GM19351 (cell line): ENCODE measurements around the gene PTPRH.
A peak's percentile ranks its signal among the peaks of the same experiment; 100 is the strongest.
"Not testable (repeated sequence)": the region's sequence is repeated elsewhere in the genome, so short reads cannot be mapped to it uniquely, and the experiment has no call there.

ENCODE experiments used
- ATAC-seq: cut with Tn5 transposase; IDR thresholded peaks from one replicate; pipeline ENCODE4 v1.9.1; 2021; ENCODE audit warnings: mild to moderate bottlenecking, moderate library complexity; ENCODE audit not compliant: unreplicated experiment

PTPRH gene

DNA sequence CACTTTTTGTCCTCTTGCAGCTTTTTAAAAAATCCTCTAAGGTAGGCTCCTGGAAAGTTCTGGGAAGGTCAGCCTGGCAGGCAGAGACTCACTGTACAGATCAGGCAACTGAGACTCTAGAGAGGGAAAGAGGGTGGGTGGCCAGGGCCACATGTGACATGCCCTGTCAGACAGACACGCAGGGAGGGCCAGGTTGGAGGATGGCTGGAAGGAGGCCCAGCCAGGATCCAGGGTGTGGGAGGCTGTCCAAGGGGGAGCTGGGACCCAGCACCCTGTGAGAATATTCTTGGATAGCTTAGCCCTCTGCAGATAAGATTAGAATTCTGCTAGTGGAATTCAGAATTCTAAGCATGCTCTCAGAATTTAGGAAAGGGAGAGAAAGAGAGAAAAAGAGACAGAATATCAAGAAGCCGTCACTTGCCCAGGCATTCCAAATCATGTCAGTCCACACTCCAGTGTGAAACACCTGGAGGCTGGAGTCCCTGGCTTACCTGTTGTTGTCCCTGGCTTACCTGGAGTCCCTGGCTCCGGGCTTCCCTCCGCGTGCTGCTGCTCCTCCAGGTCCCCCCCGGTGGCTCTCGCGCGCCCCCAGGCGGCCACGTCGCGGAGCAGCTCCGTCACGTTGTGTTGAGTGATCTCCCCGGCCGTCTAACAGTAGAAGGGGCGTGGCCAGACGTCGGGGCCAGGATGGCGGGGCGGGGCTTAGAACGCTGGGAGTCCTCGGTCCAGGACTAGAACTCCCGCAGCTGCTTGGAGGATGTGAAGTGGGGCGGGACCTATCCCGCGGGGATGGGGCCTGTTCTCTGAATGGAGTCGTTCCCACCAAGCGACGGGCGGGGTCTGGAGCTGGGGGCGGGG, 48.9 kb downstream of the PTPRH start:
- ATAC-seq = peak; percentile 62

GRCh38 chr19:55158848-55159749, 50.2 kb downstream of the PTPRH start:
- no peak for ATAC-seq

DNA sequence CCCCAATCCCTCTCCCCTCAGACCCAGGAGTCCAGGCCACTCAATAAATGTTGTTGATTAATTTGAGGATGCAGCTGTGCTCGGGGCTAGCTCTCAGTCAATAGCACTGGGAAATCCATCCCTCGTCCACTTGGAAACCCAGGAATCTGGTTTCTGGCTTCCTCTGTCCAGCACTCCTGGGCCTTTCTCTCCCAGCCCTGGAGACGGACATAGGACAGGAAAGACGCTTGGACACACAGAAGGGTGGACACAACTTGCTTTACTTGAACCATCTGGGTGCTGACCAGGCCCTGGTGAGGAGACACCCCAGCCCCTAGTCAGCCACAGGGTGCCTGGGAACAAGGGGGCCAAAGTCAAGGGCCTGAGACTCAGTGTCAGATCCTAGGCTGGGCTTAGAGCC, 50.9 kb downstream of the PTPRH start:
- ATAC-seq = no peak

DNA sequence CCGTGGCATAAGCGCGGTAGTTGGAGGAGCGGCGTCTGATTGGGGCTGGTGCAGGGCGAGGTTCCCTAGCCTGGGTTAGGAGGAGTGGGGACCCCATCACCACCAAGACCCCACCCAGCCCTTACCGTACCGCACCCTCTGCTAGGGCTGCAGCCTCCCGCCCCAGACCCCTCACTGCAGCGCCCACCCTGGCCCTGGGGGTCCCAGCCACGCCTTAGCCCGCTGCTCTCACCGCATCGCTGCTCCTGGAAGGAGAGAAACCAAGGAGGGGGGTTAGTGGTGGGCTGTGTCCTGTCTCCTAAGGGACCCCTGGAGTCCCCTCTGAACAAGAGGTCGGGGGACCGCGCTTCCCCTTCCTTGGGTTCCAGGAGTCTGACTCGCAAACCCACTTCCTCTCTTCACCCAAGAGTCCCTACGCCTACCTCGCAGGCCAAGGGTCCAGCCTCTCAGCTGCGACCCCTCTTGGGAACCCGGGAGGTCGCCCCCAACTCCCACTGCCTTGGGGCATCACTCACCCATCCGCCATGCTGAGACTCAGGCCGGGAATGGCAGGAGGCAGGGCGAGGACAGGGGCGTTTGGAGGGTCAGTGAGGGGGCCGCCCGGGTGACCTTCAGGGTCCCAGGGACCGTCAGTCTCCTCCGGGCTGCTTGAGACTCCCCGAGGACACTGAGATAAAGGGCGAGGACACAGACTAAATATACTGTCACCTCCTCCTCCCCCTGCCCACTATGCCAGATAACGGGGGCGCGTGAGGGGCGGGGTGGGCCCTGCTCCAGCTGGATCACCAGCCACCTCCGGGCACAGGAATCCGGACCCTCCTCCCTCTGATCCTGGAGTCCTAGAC, 52.0 kb downstream of the PTPRH start, which contains the start of gene TNNI3:
Gene TNNI3, minus strand, starts transcription at position 669 of the 845 bp plus-strand sequence. Its CDS starts 143 bp downstream, at position 526.
- ATAC-seq = no peak

- ATAC-seq = no peak
Measured at GRCh38 chr19:55156202-55157063, 52.9 kb downstream of the PTPRH start.

GRCh38 chr19:55155784-55156183, 53.5 kb downstream of the PTPRH start:
- not testable (repeated sequence) for ATAC-seq

DNA sequence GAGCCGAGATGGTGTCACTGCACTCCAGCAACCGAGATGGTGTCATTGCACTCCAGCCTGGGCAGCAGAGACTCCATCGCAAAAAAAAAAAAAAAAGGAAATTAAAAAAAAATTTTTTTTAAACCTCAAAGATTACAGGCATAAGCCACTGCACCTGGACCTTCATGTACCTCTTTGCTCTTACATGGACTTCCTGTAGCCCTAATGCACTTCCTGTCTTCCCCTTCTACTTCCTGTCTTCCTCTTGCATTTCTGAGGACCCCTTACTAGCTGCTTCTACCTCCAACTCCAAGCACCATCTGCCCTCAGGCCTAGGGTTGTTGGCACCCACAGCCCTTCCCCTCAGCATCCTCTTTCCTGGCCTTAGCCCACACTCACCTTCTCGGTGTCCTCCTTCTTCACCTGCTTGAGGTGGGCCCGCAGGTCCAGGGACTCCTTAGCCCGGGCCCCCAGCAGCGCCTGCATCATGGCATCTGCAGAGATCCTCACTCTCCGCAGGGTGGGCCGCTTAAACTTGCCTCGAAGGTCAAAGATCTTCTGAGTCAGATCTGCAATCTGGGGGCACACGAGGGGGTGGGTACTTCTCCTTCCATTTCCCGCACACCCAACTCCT, 55.5 kb downstream of the PTPRH start:
- ATAC-seq = no peak

DNA sequence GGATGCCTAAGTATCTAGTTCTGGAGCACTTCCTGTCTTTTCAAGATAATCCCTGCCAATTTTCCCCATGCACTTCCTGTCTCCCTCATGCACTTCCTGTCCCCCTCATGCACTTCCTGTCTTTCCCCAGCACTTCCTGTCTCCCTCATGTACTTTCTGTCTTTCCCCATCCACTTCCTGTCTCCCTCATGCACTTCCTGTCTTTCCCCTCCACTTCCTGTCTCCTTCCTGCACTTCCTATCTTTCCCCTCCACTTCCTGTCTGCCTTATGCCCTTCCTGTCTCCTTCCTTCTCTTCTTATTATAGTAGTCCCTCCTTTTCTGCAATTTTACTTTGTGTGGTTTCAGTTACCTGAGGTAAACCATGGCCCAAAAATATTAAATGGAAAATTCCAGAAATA, 57.3 kb downstream of the PTPRH start:
- ATAC-seq = no peak

GRCh38 chr19:55149078-55150003, 60.0 kb downstream of the PTPRH start, which contains the start of gene TNNT1:
Gene TNNT1 (minus strand): TSS chr19:55149206. CDS start chr19:55147157, 2,049 bp downstream.
- ATAC-seq = no peak

DNA sequence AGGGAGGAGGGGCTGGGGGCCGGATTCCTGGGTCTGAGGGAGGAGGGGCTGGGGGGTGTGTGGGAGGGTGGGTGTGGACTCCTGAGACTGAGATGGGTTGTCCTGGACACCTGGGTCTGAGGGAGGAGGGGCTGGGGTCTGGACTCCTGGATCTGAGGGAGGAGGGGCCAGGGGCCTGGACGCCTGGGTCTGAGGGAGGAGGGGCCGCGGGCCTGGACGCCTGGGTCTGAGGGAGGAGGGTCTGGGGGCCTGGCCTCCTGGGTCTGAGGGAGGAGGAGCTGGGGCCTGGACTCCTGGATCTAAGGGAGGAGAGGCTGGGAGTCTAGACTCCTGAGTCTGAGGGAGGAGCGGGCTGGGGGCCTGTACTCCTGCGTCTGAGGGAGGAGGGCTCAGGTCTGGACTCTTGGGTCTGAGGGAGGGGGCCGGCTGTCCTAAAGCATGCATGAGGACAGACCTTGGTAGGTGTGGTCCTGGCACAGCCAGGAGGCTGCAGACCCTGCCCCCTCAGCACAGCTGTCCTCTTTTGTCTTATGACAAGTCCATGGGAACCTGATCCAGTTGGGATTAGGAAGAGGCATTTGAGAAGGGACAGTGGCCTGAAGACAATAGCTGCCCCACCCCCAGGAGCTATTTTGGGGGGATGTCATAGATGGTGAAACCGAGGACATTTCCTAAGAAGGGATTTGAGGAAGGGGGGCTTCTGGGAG, 61.6 kb downstream of the PTPRH start:
- no peak for ATAC-seq

- no peak for ATAC-seq
Measured at GRCh38 chr19:55146705-55147273, 62.5 kb downstream of the PTPRH start.

DNA sequence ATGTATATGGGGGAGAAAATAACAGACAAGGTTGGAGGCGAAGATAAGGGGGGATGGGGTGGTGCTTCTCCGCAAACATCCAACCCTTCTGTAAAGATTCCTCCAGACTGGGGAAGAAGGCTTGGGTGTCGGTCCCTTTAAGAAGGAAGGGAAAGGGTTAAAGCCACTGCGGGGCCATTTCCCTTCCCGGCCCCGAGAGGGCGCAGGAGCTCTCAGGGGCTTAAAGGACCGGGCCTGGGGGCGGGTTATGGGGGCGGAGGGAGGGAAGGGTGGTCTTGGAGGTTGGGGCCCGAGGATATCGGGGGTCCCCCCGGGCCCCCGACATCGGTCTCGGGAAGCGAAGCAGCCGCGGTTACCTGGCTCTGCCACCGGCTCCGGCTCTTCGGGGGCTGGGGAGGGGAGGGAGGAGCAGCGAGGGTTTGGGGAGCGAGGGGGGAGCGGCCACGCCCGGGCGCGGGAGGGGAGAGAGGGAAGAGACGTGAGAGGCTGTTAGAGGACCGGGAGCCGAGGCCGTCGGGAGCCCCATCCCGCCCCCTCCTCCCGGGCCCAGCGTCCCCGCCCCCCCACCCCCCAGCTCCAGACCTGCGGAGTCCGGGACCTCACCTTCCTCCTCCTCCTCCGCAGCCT, 63.1 kb downstream of the PTPRH start:
- no peak for ATAC-seq

DNA sequence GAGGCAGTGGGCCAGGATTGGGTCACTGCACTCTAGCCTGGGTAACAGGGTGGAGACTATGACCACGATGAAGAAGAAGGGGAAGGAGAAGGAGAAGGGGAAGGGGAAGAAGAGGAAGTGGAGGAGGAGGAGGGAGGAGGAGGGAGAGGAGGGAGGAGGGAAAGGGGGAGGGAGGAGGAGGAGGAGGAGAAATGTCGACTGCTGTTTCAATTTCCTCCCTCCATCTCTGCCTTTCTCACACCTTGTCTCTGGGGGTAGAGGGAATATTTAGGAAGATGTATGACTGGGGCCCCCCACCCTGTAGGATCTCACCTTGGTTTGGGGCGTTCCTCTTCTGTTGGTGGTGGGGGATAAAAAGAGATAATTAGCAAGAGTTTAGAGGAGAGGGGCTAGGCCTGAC, 64.1 kb downstream of the PTPRH start:
- ATAC-seq = no peak

- no peak for ATAC-seq
Measured at GRCh38 chr19:55141696-55142095, 67.6 kb downstream of the PTPRH start.

- ATAC-seq = no peak
Measured at GRCh38 chr19:55137915-55138314, 71.4 kb downstream of the PTPRH start.

GRCh38 chr19:55136399-55137102, 72.8 kb downstream of the PTPRH start:
- ATAC-seq = no peak
